Loucy (cell line): ENCODE data around the gene DHX9.

Experiments
- EZH2phosphoT487 ChIP-seq: fragments of 200-600 bp; IDR thresholded peaks from 2 replicates; pipeline ENCODE4 v1.6.1; 2018; ENCODE audit warnings: antibody characterized with exemption, mild to moderate bottlenecking, moderate library complexity, borderline replicate concordance
- TF ChIP-seq, protein P1 (sequence below): fragments of 200-600 bp; sonication (generic); conservative IDR thresholded peaks from 2 replicates; pipeline ENCODE4 v1.5.1; 2014; ENCODE audit warnings: mild to moderate bottlenecking, antibody characterized with exemption, low read length

DNA sequence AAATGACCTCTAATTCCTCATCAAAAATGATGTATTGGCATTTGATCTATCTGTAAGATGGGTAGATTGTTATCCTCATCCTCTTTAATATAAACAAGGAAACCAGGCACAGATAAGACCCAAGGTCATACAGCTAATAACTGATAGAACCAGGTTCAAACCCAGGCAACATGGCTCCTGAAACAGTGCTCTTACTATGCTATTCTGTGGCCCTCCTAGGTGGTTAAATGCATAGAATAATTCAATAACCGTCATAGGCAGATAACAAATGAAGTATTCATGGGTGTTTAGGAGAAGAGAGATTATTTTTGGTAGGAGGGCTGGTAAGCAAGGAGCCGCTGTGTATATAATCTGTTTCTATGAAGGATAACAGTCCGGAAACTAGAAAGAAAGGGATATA is 46.4 kb downstream of the DHX9 start:
- TF ChIP-seq, protein P1, sequence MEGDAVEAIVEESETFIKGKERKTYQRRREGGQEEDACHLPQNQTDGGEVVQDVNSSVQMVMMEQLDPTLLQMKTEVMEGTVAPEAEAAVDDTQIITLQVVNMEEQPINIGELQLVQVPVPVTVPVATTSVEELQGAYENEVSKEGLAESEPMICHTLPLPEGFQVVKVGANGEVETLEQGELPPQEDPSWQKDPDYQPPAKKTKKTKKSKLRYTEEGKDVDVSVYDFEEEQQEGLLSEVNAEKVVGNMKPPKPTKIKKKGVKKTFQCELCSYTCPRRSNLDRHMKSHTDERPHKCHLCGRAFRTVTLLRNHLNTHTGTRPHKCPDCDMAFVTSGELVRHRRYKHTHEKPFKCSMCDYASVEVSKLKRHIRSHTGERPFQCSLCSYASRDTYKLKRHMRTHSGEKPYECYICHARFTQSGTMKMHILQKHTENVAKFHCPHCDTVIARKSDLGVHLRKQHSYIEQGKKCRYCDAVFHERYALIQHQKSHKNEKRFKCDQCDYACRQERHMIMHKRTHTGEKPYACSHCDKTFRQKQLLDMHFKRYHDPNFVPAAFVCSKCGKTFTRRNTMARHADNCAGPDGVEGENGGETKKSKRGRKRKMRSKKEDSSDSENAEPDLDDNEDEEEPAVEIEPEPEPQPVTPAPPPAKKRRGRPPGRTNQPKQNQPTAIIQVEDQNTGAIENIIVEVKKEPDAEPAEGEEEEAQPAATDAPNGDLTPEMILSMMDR = no peak
- no peak for TF ChIP-seq EZH2phosphoT487
